Measurements from ENCODE around the gene PCP4L1. TPM values are rescaled to one million over a fixed set of nuclear protein-coding genes. Genes with fewer than 3 reads are reported as not detected.
"Not testable (repeated sequence)": the region's sequence is repeated elsewhere in the genome, so short reads cannot be mapped to it uniquely, and the experiment has no call there.

PCP4L1 gene
- total RNA-seq, 2 experiments from 2014 or later = not detected

DNA sequence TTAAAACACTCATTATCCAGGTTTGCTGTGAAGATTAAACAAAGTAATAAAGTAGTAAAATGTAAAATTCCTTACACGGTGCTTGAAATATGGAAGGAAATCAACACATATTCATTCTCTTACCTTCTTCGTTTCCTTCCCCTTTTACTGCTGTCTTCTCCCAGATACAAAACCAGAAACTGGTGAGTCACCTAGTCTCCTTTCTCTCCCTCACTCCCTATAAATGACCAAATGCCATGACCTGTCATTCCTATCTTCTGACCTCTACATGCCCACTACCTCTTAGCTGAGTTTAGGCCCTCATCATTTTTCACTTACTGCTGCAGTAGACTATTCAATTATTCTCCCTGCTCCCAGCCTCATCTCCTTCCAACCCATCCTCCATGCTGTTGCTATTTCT, 16.2 kb upstream of the PCP4L1 start:
- Histone ChIP-seq H3K4me1 (ENCODE audit: insufficient read depth, low read length) (no peaks in the 10 kb centered on the region), H3K27ac (ENCODE audit: low read depth in 1 of 2, low read length in 2 of 2) (no peak overlapping the region), H3K4me3 (ENCODE audit: low read length) (no peak overlapping the region), H3K9me3 (ENCODE audit: control insufficient read depth in 1 of 2, insufficient read depth in 1 of 2, low read length in 2 of 2) (no peaks in the 10 kb centered on the region), H3K27me3 (ENCODE audit: control insufficient read depth in 1 of 2, insufficient read depth in 2 of 2, low read length in 2 of 2) (no peaks in the 10 kb centered on the region), H3K36me3 (ENCODE audit: insufficient read depth, low read length) (no peaks in the 10 kb centered on the region)
- no peaks in the 10 kb centered on the region for H3K4me1 Mint-ChIP-seq (ENCODE audit: low read depth)
- DNase-seq = no peak
- no peaks in the 10 kb centered on the region for H3K9me3 Mint-ChIP-seq
- intact Hi-C loops (cut with DNase I, micrococcal nuclease) = no loop called here
- no peak for ATAC-seq (ENCODE audit: poor library complexity)
- H3K27me3 Mint-ChIP-seq = peaks cover 10% of the 10 kb centered on the region
- ChIA-PET POLR2A (no interaction called here), CTCF (no interaction called here)
- TF ChIP-seq, protein P1, sequence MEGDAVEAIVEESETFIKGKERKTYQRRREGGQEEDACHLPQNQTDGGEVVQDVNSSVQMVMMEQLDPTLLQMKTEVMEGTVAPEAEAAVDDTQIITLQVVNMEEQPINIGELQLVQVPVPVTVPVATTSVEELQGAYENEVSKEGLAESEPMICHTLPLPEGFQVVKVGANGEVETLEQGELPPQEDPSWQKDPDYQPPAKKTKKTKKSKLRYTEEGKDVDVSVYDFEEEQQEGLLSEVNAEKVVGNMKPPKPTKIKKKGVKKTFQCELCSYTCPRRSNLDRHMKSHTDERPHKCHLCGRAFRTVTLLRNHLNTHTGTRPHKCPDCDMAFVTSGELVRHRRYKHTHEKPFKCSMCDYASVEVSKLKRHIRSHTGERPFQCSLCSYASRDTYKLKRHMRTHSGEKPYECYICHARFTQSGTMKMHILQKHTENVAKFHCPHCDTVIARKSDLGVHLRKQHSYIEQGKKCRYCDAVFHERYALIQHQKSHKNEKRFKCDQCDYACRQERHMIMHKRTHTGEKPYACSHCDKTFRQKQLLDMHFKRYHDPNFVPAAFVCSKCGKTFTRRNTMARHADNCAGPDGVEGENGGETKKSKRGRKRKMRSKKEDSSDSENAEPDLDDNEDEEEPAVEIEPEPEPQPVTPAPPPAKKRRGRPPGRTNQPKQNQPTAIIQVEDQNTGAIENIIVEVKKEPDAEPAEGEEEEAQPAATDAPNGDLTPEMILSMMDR (IDR thresholded peaks at IDR 0.05) = no peak
- H3K27ac Mint-ChIP-seq = no peak overlapping the region
- no peak overlapping the region for H3K4me3 Mint-ChIP-seq
- no peaks in the 10 kb centered on the region for H3K36me3 Mint-ChIP-seq (ENCODE audit: low read depth)

GRCh38 chr1:161244888-161245287, 13.7 kb upstream of the PCP4L1 start:
- Histone ChIP-seq H3K27me3 (ENCODE audit: control insufficient read depth in 1 of 2, insufficient read depth in 2 of 2, low read length in 2 of 2) (no peaks in the 10 kb centered on the region), H3K9me3 (ENCODE audit: control insufficient read depth in 1 of 2, insufficient read depth in 1 of 2, low read length in 2 of 2) (no peaks in the 10 kb centered on the region), H3K27ac (ENCODE audit: low read depth in 1 of 2, low read length in 2 of 2) (no peak overlapping the region), H3K36me3 (ENCODE audit: insufficient read depth, low read length) (no peaks in the 10 kb centered on the region), H3K4me1 (ENCODE audit: insufficient read depth, low read length) (no peaks in the 10 kb centered on the region), H3K4me3 (ENCODE audit: low read length) (no peak overlapping the region)
- Mint-ChIP-seq H3K27me3 (peaks cover 9% of the 10 kb centered on the region), H3K4me1 (ENCODE audit: low read depth) (no peaks in the 10 kb centered on the region), H3K9me3 (no peaks in the 10 kb centered on the region), H3K27ac (no peak overlapping the region), H3K36me3 (ENCODE audit: low read depth) (no peaks in the 10 kb centered on the region), H3K4me3 (no peak overlapping the region)
- ATAC-seq (ENCODE audit: poor library complexity) (no peak), DNase-seq (no peak)
- ChIA-PET CTCF (no interaction called here), POLR2A (no interaction called here)
- TF ChIP-seq, protein P1 (IDR thresholded peaks at IDR 0.05) = no peak
- intact Hi-C loops (cut with DNase I, micrococcal nuclease) = loop anchor here in 1 of 2 experiments (5.0 kb wide), 1 partner anchor 37 kb away; no protein-coding TSS in a partner anchor

- H3K36me3 ChIP-seq (ENCODE audit: insufficient read depth, low read length); H3K4me1 ChIP-seq (ENCODE audit: insufficient read depth, low read length); H3K4me3 Mint-ChIP-seq; ATAC-seq (ENCODE audit: poor library complexity); H3K27ac ChIP-seq (ENCODE audit: low read depth in 1 of 2, low read length in 2 of 2); POLR2A ChIA-PET; H3K27ac Mint-ChIP-seq; H3K9me3 ChIP-seq (ENCODE audit: control insufficient read depth in 1 of 2, insufficient read depth in 1 of 2, low read length in 2 of 2); intact Hi-C loops (cut with DNase I, micrococcal nuclease); H3K4me3 ChIP-seq (ENCODE audit: low read length); H3K27me3 Mint-ChIP-seq; H3K4me1 Mint-ChIP-seq (ENCODE audit: low read depth); H3K27me3 ChIP-seq (ENCODE audit: control insufficient read depth in 1 of 2, insufficient read depth in 2 of 2, low read length in 2 of 2); DNase-seq; H3K9me3 Mint-ChIP-seq; H3K36me3 Mint-ChIP-seq (ENCODE audit: low read depth): not testable (repeated sequence)
- CTCF ChIA-PET = interaction anchor here (1.3 kb wide), 1 partner anchor 16 kb away, joined by 3 read pairs; no protein-coding TSS in a partner anchor
Measured at GRCh38 chr1:161250100-161250499, 8.4 kb upstream of the PCP4L1 start.

DNA sequence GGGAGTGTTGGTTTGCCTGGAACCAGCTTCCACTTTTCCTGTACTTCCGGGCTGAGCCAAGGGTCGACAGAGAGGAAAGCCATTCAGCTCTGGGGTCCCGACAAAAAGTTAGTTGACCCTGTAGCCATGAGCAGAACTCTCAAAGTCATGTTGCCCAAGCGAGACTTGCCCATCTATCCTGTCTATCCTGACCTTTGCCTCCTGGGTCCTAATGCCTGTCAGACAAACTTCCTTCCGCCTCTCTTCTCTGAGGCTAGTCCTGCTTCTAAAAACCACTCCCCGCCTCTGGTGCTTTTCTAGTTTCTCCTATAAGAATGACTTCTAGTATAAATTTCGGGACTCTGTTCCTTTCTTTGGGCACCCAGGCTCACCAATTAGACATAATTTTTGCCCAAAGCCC, 7.7 kb upstream of the PCP4L1 start:
- intact Hi-C loops (cut with DNase I, micrococcal nuclease) = no loop called here
- no peaks in the 10 kb centered on the region for H3K36me3 ChIP-seq (ENCODE audit: insufficient read depth, low read length)
- ChIA-PET POLR2A (no interaction called here), CTCF (no interaction called here)
- Mint-ChIP-seq H3K27ac (no peak overlapping the region), H3K4me3 (no peak overlapping the region), H3K36me3 (ENCODE audit: low read depth) (no peaks in the 10 kb centered on the region), H3K27me3 (peaks cover 17% of the 10 kb centered on the region), H3K9me3 (no peaks in the 10 kb centered on the region), H3K4me1 (ENCODE audit: low read depth) (no peaks in the 10 kb centered on the region)
- no peak for DNase-seq
- ATAC-seq (ENCODE audit: poor library complexity) = no peak
- no peak overlapping the region for H3K27ac ChIP-seq (ENCODE audit: low read depth in 1 of 2, low read length in 2 of 2)
- TF ChIP-seq, protein P1 (IDR thresholded peaks at IDR 0.05) = no peak
- peaks cover 0 to 5% of the 10 kb centered on the region in 2 experiments for H3K27me3 ChIP-seq (ENCODE audit: control insufficient read depth in 1 of 2, insufficient read depth in 2 of 2, low read length in 2 of 2)
- H3K4me1 ChIP-seq (ENCODE audit: insufficient read depth, low read length) = no peaks in the 10 kb centered on the region
- H3K4me3 ChIP-seq (ENCODE audit: low read length) = no peak overlapping the region
- peaks cover 0 to 4% of the 10 kb centered on the region in 2 experiments for H3K9me3 ChIP-seq (ENCODE audit: control insufficient read depth in 1 of 2, insufficient read depth in 1 of 2, low read length in 2 of 2)
